Body of pancreas (tissue), 4 donors: ENCODE results near the gene ADAMTS15.

ENCODE experiments used
- POLR2A ChIP-seq, 3 donors: fragments of 450-650 bp; IDR thresholded peaks; one replicate each; pipeline ENCODE4 v1.6.1; 2016; ENCODE audit warnings: antibody characterized with exemption in 3 of 3, mild to moderate bottlenecking in 2 of 3
- TF ChIP-seq, protein P1 (sequence below), 7 experiments: fragments of 450-650 bp in 4 of 7; fragments of 200-600 bp in 3 of 7; sonication (generic) in 3 of 7; IDR thresholded peaks; one replicate each; pipeline ENCODE4 v1.5.1; 2016 to 2019; ENCODE audit warnings: antibody characterized with exemption in 7 of 7

DNA sequence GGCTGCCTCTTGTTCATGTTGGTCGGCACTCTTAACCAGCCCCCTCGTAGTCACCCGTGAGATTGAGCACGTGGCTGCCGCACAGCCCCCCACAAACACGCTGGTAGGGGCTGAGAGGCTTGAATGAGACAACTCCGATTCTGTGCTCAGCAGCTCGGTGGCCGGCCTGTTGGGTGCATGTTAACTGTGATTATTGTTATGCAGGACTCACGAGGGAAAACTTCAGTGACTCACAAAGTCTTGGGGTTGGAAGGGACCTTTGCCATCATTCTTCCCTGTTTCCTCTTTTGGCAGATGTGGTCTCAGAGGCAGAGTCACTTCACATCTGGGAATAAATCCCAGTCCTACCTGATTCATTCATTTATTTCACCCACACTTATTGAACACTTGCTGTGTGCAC is 75.2 kb downstream of the ADAMTS15 start:
- no peak for TF ChIP-seq POLR2A (IDR thresholded peaks at IDR 0.05)
- TF ChIP-seq, protein P1, sequence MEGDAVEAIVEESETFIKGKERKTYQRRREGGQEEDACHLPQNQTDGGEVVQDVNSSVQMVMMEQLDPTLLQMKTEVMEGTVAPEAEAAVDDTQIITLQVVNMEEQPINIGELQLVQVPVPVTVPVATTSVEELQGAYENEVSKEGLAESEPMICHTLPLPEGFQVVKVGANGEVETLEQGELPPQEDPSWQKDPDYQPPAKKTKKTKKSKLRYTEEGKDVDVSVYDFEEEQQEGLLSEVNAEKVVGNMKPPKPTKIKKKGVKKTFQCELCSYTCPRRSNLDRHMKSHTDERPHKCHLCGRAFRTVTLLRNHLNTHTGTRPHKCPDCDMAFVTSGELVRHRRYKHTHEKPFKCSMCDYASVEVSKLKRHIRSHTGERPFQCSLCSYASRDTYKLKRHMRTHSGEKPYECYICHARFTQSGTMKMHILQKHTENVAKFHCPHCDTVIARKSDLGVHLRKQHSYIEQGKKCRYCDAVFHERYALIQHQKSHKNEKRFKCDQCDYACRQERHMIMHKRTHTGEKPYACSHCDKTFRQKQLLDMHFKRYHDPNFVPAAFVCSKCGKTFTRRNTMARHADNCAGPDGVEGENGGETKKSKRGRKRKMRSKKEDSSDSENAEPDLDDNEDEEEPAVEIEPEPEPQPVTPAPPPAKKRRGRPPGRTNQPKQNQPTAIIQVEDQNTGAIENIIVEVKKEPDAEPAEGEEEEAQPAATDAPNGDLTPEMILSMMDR (IDR thresholded peaks at IDR 0.05): no peak
